ENCODE results near the gene CA11.

DNA sequence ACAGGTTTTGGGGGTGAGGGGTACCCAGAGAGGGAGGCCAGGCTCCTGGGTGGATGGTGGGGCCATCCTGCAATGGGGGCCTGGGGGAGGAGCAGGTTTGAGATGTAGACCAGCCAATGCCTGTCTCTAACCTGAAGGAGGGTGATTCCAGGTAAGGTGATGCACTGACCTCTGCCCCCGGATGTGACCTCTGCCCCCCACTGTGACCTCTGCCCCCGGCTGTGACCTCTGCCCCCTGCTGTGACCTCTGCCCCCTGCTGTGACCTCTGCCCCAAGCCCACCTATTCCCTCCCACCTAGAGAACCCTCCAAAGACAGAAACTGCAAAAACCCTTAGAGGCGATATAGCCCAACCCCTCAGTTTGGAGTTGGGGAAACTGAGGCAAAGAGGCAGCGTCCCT lies 49.8 kb downstream of the CA11 start:
- TF ChIP-seq EZH2phosphoT487 (IDR thresholded peaks at IDR 0.05; ENCODE audit: low read length) (no peak), EZH2 (optimal IDR thresholded peaks at IDR 0.05; ENCODE audit: low read depth, low read length) (no peak)
- TF ChIP-seq, protein P1, sequence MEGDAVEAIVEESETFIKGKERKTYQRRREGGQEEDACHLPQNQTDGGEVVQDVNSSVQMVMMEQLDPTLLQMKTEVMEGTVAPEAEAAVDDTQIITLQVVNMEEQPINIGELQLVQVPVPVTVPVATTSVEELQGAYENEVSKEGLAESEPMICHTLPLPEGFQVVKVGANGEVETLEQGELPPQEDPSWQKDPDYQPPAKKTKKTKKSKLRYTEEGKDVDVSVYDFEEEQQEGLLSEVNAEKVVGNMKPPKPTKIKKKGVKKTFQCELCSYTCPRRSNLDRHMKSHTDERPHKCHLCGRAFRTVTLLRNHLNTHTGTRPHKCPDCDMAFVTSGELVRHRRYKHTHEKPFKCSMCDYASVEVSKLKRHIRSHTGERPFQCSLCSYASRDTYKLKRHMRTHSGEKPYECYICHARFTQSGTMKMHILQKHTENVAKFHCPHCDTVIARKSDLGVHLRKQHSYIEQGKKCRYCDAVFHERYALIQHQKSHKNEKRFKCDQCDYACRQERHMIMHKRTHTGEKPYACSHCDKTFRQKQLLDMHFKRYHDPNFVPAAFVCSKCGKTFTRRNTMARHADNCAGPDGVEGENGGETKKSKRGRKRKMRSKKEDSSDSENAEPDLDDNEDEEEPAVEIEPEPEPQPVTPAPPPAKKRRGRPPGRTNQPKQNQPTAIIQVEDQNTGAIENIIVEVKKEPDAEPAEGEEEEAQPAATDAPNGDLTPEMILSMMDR (IDR thresholded peaks at IDR 0.05; ENCODE audit: low read length) = no peak
